Hindlimb muscle (tissue), 1 donor: ENCODE measurements around the gene PAX5. TPM values are rescaled to one million over a fixed set of nuclear protein-coding genes. Genes with fewer than 3 reads are reported as not detected.

ENCODE experiments used
- DNase-seq: peaks from one replicate; pipeline ENCODE4 v3.0.0-alpha.2; 2013
- polyA plus RNA-seq: library from polyadenylated mRNA; unstranded; fragments of 120-200 nt; gene quantifications from one replicate; pipeline ENCODE4 v1.2.1, GENCODE V29; 2013; ENCODE audit not compliant: insufficient read length

Gene PAX5
- polyA plus RNA-seq, 1 donor = 0.21 TPM

- no peak for DNase-seq
Observed at GRCh38 chr9:36929350-36929675, 104.8 kb downstream of the PAX5 start.

GRCh38 chr9:36928670-36929349 is 105.3 kb downstream of the PAX5 start:
- no peak for DNase-seq

DNA sequence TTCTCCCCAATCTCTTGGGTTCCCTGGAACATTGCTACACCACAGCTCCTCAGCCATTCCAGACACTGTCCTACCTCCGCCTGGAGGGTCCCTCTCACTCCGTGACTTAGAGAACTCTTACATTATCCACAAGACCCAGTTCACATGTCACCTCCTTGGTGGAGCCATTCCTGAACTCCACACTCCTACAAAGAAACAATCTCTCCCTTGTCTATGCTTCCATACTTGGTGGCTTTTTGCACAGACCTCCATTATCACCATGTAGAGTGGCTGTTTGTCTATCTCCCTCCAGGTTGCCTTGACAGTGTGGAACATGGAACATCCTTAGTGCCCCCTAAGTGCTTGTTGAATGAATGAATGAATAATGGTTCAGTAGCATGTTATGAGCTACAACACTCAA is 105.9 kb downstream of the PAX5 start:
- no peak for DNase-seq

- DNase-seq = no peak
Observed at GRCh38 chr9:36924757-36925432, 109.2 kb downstream of the PAX5 start.

GRCh38 chr9:36924071-36924470 is 110.0 kb downstream of the PAX5 start:
- DNase-seq = no peak

GRCh38 chr9:36923025-36923625 is 110.9 kb downstream of the PAX5 start:
- DNase-seq = no peak

DNA sequence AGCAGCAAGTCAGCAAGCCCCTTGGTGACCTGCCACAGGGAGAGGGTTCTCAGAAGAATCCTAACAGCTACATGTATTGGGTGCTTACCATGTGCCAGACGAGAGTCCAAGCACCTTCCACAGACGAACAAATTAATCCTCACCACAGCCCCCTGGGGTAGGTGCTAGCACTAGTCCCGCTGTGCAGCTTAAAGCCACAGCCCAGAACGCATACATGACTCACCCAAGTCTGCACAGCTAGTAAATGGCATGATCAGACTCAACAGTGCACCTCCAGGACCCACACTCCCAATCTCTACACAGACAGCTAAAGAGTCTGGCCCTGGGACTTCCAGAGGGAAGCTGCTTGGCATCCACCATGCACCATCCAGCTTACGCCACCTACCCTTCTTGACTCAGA is 111.5 kb downstream of the PAX5 start:
- DNase-seq = no peak

GRCh38 chr9:36914212-36914577 is 119.9 kb downstream of the PAX5 start:
- no peak for DNase-seq

- DNase-seq = no peak
Observed at GRCh38 chr9:36913393-36914211, 120.5 kb downstream of the PAX5 start.

GRCh38 chr9:36912620-36913019 is 121.4 kb downstream of the PAX5 start:
- DNase-seq = no peak

DNA sequence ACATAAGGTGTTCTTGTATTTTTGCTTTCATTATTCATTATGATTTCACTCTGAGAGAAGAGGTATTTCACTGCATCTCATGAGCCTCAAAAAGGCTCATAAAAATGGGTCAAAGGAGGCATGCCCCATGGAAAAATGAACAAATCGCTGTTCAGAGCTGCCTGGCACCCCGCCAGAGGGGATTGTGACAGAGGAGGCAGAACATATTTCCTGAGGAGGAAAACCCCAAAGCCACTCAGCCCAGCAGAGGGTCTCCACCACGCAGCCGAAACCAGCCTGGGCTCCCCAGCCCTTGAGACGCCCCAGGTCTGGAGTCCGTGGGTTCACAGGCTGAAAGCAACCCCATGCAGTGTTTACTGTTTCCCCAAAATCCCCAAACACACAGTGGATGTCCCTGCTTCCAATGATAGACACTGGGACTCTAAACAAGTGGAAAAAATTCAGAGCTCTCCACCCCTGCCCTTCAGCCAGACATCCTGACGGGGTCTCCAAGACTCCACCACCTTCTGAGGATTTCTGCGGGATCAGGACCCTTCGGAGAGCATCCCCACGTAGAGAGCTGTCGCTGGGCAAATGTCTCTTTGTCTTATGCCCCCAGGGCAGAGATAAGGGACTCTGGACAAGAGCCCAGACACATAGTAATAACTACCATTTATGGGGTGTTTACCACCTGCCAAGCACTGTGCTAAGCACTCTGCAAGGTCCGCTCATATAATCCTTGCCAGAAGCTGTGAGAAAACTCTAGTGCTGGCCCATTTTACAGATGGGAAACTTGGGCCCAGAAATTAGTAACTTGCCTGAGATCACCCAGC is 122.3 kb downstream of the PAX5 start:
- DNase-seq = no peak

GRCh38 chr9:36911037-36911436 is 123.0 kb downstream of the PAX5 start:
- DNase-seq = no peak

DNA sequence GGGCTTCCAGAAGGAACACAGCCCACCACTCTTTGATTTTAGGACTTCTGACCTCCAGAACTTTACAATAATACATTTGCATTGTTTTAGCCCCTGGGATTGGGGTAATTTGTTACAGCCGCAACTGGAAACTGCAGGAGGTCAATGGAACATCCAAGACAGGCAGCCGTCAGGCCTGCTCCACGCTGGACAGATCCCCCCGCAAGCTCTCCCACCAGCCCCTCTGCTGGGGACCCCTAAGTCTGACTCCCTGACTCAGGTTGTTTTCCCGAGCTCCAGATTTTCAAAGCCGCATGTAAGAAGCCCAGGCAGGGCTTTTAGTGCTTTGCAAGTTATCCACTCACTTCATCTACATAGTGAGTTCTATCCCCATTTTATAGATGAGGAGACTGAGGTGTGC is 127.6 kb downstream of the PAX5 start:
- no peak for DNase-seq

DNA sequence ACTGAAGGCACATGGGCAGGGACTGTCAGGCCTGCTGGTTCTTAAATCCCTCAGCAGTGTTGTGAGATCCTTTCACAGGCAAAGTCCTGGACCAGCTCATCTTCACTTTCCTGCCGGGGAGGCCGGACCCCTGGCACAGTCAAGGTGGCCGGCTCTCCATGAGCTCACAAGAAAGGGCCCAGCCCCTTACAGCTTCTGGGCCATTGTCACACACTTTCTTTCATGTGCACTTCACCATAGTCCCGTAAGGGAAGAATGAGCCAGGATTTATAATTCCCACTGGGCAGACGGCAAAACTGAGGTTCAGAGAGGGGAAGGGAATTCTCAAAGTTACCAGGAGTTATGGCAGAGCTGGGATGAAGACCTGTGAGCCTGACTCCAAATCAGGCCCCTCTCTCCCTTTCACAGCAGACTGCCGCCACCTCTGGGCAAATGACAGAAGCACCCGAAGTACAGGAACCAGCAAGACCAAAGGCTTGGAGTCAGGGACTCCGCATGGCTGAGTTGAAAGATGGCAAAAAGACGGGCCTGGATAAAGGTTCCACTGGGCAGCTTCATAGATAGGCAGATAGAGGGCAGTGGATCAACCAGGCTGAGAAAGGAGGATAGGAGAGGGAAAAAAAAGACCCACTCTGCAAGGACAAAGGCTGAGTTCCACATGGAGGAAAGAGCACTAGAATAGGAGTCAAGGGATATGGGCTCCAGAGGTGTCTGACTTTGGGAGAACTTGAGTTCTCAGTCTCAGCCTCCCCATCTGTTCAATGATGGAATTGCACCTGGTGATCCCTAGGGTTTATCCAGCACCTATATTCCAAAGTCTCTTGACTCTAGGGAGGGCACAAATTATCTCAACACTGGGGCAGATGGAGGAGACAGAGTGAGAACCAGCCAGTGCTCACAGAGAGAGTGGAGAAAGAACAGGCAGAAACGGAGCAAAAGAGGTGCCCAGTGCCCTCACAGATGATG is 128.7 kb downstream of the PAX5 start:
- no peak for DNase-seq

GRCh38 chr9:36903541-36904435 is 130.3 kb downstream of the PAX5 start:
- DNase-seq = no peak

GRCh38 chr9:36902861-36903524 is 131.1 kb downstream of the PAX5 start:
- no peak for DNase-seq

- no peak for DNase-seq
Observed at GRCh38 chr9:36902080-36902716, 131.9 kb downstream of the PAX5 start.

GRCh38 chr9:36901528-36901927 is 132.5 kb downstream of the PAX5 start:
- DNase-seq = no peak

- DNase-seq = no peak
Observed at GRCh38 chr9:36900856-36901220, 133.2 kb downstream of the PAX5 start.
